ENCODE results near the gene TMEM184A.

TMEM184A gene

GRCh38 chr7:1555813-1556543 is at the start of gene TMEM184A:
Gene TMEM184A (minus strand): TSS chr7:1556205. CDS start chr7:1555484, 721 bp downstream.
- FAIRE-seq (no peak), DNase-seq (ENCODE audit: insufficient read length, low spot score) (peak; percentile 72)

- no peak for DNase-seq (ENCODE audit: insufficient read length, low spot score)
- no peak for FAIRE-seq
These were observed 48.4 kb upstream of the TMEM184A start for GRCh38 chr7:1604383-1604782.

- DNase-seq (ENCODE audit: insufficient read length, low spot score) (no peak), FAIRE-seq (no peak)
These were observed 47.6 kb upstream of the TMEM184A start for GRCh38 chr7:1603346-1604225.

GRCh38 chr7:1602386-1602785 is 46.4 kb upstream of the TMEM184A start:
- FAIRE-seq, result no peak

GRCh38 chr7:1601956-1602355 is 46.0 kb upstream of the TMEM184A start:
- DNase-seq (ENCODE audit: insufficient read length, low spot score) (no peak), FAIRE-seq (no peak)

More at GRCh38 chr7:1602386-1602785, 46.4 kb upstream of the TMEM184A start:
- DNase-seq (ENCODE audit: insufficient read length, low spot score), result no peak

GRCh38 chr7:1599640-1600395 is 43.8 kb upstream of the TMEM184A start:
- FAIRE-seq (no peak), DNase-seq (ENCODE audit: insufficient read length, low spot score) (no peak)

- DNase-seq (ENCODE audit: insufficient read length, low spot score), result no peak
- no peak for FAIRE-seq
These were observed 43.1 kb upstream of the TMEM184A start for GRCh38 chr7:1598961-1599639.

GRCh38 chr7:1598286-1598685 is 42.3 kb upstream of the TMEM184A start:
- no peak for DNase-seq (ENCODE audit: insufficient read length, low spot score)
- no peak for FAIRE-seq

- FAIRE-seq (no peak), DNase-seq (ENCODE audit: insufficient read length, low spot score) (no peak)
These were observed 41.8 kb upstream of the TMEM184A start for GRCh38 chr7:1597791-1598190.

GRCh38 chr7:1597066-1597760 is 41.2 kb upstream of the TMEM184A start:
- no peak for DNase-seq (ENCODE audit: insufficient read length, low spot score)
- FAIRE-seq, result no peak

- DNase-seq (ENCODE audit: insufficient read length, low spot score) (no peak), FAIRE-seq (no peak)
These were observed 40.4 kb upstream of the TMEM184A start for GRCh38 chr7:1596181-1597043.

GRCh38 chr7:1595636-1596035 is 39.6 kb upstream of the TMEM184A start:
- DNase-seq (ENCODE audit: insufficient read length, low spot score), result no peak
- FAIRE-seq, result no peak

GRCh38 chr7:1595027-1595426 is 39.0 kb upstream of the TMEM184A start:
- DNase-seq (ENCODE audit: insufficient read length, low spot score), result no peak

GRCh38 chr7:1593904-1594421 is 38.0 kb upstream of the TMEM184A start:
- DNase-seq (ENCODE audit: insufficient read length, low spot score) (no peak), FAIRE-seq (no peak)

More at GRCh38 chr7:1595027-1595426, 39.0 kb upstream of the TMEM184A start:
- no peak for FAIRE-seq

GRCh38 chr7:1593091-1593866 is 37.3 kb upstream of the TMEM184A start:
- DNase-seq (ENCODE audit: insufficient read length, low spot score) (no peak), FAIRE-seq (no peak)

- FAIRE-seq (no peak), DNase-seq (ENCODE audit: insufficient read length, low spot score) (no peak)
These were observed 36.4 kb upstream of the TMEM184A start for GRCh38 chr7:1592299-1592871.

GRCh38 chr7:1591876-1592275 is 35.9 kb upstream of the TMEM184A start:
- FAIRE-seq (no peak), DNase-seq (ENCODE audit: insufficient read length, low spot score) (no peak)

GRCh38 chr7:1591396-1591795 is 35.4 kb upstream of the TMEM184A start:
- DNase-seq (ENCODE audit: insufficient read length, low spot score), result no peak
- FAIRE-seq, result no peak
